GM18861 (cell line): ENCODE measurements around the gene FBXL5.

Source experiments
- ATAC-seq: cut with Tn5 transposase; IDR thresholded peaks from one replicate; pipeline ENCODE4 v1.9.1; 2021; ENCODE audit not compliant: unreplicated experiment

The FBXL5 gene

DNA sequence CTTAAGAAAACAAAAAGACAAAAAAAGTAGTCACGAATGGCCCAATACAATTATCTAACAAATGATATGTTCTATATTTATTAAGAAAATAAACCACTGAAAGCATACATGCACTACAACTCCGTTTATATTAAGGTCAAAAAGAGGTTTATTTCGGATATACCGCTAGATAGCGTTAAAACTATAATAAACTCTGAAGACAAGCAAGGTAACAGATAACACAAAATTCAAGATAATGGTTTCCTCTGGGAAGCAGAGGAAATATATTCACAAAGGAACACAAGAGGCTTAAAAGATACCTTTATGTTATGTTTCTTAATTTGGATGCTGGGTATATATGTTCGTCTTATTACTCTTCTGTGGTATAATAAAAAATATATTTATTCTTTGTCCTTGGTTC is 21.7 kb upstream of the FBXL5 start:
- ATAC-seq = no peak

DNA sequence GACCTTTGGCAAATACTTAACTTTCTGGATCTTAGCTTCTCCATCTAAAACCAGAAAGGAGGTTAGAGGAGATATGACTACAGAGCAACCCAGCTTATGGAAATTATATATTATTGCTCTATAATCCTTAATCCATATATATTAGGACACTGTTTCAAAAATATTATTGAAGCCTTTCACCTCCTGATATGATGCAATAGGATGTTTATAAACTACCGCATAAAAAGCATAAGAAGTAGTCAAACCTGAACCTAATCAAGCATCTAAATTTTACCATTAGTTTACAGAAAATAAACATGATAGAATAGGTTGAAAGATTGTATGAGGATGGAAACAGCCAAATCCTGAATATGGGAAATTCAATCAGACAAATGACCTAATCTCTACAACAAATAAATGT is 20.9 kb upstream of the FBXL5 start:
- no peak for ATAC-seq

DNA sequence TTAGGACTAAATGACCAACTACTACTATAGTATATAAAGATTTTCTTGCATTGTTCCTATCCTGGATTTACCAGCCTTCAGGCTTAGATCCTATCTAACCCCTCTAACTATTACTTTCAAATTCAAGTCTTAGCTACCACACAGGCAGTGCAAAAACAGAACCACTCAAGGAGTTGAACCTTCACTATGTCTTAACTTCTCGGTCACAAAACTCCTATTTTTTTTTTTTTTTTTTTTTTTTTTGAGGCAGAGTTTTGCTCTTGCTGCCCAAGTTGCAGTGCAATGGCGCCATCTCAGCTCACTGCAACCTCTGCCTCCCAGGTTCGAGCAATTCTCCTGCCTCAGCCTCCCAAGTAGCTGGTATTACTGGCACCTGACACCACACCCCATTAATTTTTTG is 20.2 kb upstream of the FBXL5 start:
- ATAC-seq = no peak

DNA sequence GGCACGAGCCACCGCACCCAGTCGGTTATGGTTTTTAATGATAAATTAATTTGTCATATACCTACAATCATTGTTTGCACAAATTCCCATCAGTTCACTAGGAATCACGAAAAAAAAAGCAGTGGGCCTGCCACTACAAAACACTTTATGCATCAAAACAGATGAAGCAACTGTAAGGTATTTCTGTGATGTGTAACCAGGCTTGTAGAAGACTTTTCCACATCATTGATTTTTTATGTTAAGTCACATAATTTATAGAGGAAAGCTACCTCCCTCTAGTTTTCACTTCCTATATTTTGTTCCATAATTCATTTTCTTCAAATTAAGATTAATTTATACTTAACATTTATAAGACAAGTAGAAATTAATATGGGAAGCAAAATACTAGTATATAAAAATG is 19.8 kb upstream of the FBXL5 start:
- ATAC-seq = no peak

DNA sequence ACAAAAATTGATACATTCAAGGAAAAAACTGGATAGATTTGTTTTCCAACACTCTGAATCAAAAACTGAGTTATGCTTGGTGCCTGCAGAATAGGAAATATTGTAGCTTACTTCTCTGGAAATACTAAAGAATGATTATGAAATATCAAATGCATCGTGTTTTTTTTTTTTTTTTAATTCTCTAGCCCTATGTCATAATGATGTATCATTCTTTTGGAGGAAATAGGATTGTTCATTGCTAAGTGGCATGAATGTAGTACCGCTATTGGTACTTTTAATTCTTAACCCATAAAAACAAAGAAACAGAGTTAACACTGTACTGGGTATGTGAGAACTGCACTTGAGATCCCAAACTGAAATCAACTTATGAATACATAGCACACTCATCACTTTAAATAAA is 18.9 kb upstream of the FBXL5 start:
- ATAC-seq = no peak

DNA sequence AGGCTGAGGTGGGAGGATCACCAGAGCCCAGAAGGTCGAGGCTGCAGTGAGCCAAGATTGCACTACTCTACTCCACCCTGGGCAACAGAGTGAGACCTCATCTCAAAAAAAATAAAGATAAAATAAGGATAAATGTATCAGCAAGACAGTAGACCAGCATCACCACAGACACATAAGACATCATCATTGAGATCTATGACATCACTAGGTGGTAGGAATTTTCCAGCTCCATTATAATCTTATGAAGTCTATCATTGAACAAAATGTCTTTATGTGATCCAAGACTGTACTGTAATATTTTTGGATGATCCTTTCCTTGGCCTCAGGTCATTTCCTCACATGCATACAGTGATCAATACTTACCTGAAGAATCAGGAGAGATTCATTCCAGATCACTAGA is 18.2 kb upstream of the FBXL5 start:
- ATAC-seq = no peak

DNA sequence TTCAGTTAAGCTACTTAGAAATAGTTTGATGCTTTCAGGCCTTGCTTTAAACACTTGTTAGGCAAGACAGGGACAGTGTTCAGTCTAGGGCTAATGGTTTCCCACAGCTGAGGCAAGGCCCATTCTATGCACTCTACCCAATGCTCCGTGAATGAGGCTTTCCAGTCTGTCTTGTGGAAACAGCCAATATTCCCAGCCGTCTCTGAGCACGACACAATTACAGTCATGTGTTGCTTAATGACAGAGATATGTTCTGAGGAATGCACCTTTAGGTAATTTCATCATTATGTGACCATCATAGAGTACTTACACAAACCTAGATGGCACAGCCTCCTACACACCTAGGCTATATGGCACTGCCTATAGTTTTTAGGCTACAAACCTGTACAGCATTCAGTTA is 16.9 kb upstream of the FBXL5 start:
- ATAC-seq = no peak

DNA sequence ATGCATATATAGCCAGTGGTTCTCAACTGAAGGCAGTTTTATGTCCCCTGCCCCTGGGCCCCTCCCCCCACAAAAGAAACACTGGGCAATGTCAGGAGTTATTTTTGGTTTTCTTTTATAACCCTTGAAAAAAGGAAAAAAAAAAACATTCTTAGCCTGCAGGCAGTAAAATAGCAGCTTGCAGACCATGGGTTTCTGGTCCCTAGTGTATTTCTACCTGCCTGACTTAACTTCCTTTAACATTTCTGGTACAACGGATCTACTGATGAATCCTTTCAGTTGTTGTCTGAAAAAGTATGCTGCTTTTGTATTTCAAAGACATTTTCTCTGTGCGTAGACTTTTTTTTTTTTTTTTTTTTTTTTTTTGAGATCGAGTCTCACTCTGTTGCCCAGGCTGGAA is 15.4 kb upstream of the FBXL5 start:
- ATAC-seq = no peak

DNA sequence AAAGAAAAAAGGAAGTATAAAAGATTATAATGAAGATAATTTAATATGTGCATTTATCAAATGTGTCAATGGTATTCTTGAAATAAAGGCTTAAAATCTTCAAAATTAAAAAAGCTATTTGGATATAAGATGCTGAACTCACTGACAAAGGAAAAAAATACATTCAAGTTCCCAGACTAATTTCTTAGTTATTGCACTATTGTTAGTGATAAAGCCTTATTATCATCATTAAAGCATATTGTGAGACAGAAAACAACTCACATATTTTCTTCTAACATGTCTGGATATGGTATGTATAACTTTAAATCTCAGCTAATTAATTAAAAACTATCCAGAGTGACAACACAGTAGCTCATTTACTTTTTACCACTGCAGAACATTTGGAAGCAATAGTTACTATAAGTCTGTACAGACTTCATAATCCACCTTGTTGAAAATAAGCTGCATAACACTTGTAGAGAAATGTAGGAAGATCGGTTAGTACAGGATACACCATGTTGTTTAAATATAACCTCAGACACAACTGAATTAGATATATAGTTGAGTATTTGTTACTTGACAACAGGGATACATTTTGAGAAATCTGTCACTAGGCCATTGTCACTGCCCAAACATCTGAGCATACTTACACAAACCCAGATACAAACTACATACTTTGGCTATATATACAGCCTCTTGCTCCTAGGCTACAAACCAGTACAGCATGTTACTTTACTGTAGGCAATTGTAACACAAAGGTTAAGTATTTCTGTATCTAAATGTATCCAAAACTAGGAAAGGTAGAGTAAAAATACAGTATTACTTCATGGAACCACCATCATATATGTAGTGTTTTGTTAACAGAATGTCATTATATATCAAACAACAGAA is 13.6 kb upstream of the FBXL5 start:
- ATAC-seq = no peak

DNA sequence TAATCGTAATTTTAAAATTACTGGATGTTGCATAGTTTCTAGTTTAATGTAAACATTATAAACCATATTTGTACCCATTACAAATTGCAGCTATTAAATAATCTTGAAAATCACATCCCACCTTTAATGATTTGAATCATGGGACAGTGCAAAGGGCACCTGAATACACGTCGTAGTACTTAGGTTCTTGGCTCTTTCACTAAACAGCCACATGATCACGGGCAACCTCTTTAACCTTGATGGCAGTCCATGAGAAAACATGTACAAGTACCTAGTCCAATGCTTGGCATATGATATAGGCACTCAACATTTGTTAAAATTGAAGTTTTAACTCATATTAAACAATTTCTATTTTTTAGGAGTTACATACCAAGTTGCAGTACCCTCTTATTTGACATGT is 11.8 kb upstream of the FBXL5 start:
- ATAC-seq = no peak

DNA sequence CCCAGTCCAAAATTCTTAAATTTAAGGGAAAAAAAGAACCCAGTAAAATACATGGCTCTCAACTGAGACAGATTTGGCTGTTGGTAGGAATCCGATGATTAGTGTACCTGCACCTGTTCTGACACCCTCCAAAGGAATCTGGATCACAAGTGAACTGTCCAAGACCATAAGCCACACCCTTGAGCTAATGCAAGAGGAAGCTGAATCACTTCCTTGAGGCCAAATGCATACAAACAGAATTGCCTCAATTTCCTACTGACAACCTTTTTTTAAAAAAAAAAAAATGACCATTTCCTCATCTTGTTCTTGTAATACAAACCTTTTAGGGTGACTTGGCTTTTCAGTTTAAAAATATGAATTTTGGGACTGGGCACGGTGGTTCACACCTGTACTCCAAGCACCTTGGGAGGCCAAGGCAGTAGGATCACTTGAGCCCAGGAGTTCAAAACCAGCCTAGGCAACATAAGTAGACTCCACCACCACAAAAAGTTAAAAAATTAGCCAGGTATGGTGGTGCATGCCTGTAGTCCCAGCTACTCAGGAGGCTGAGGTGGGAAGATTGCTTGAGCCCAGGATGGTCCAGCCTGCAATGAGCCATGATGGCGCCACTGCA is 10.7 kb upstream of the FBXL5 start:
- ATAC-seq = no peak

DNA sequence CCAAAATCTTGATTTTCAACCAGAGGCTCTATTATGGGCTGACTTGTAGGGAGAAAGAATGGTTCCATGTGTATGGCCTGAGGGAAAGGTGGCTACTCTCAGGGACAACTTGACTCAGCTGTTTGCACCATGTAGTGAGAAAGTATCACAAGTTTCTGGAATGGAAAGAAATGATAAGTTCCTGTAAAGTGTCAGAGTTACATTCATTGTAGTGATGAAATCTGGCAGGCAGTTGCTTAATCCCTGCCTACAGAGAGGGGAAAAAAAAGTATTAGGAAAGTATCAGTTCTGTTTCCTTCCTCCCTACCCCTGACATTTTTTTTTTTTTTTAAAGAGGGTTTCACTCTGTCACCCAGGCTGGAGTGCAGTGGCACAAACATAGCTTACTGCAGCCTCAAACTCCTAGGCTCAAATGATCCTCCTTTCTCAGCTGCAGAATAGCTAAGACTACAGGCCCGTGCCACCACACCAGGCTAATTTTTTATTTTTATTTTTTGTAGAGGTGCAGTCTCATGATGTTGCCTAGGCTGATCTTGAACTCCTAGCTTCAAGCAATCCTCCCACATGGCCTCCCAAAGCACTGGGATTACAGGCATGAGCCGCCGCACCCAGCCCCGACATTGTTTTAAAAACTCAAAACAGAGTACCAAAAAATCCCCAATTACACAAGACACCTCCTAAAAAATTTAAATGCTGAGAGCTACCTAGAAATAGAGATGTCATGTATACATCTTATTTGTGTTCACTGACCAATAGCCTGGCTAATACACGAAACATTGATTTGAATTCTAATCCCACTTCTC is 4.8 kb upstream of the FBXL5 start:
- ATAC-seq = no peak

DNA sequence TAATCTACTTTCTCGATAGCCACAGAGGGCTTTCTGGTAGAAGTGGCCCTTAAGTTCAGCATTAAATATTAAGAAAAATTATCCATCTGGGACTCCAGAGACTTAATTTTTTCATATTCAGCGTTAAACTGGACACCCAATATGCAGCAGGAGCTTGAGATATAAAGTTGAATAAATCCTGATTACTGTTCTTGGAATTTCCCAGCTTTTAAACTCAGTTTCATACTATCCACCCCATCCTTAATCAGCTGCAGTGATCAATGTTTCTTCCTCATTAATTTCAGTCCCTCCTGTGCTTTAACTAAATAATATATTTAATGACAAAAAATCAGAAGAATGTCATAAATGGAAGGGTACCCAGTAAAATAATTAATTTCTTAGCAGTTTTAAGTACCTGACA is 3.6 kb upstream of the FBXL5 start:
- ATAC-seq = no peak

DNA sequence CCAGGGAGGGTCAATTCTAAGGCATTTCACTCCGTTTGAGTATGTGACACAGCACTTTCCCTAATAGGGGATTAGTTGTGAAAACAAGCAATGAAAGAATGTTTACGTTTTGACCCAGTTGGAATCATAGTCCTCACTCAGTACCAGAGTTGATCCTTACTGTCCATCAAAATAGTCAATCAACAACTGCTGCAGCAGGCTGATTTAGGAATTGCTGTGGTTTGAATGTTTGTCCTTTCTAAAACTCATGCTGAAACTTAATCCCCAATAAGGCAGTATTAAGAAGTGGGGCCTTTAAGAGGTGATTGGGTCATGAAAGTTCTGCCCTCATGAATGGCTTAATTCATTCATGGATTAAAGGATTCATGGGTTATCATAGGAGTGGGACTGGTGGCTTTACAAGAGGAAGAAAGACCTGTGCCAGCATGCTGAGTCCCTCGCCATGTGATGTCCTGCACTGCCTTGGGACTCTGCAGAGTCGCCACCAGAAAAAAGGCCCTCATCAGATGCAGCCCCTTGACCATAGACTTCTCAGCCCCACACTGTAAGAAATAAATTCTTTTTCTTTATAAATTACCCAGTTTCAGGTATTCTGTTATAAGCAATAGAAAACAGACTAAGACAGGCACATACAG is 3.1 kb upstream of the FBXL5 start:
- no peak for ATAC-seq

DNA sequence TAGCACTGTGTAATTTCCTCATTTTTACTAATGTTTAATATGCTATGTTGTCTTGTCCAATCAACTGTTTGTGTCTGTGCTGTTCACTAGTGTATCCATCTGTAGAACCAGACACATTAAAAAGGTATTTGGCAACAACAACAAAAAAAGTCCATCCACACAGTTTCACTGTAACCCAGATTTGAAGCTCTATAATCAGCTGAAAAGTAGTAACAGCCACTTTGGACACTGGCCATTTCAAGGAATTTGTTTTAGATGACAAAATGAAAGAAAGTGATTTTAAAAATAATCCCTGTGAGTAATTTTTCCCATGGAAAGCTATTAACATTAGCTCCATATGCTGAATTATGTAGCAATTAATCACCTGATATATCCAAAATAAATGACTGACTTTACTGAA is 2.2 kb upstream of the FBXL5 start:
- ATAC-seq = no peak

DNA sequence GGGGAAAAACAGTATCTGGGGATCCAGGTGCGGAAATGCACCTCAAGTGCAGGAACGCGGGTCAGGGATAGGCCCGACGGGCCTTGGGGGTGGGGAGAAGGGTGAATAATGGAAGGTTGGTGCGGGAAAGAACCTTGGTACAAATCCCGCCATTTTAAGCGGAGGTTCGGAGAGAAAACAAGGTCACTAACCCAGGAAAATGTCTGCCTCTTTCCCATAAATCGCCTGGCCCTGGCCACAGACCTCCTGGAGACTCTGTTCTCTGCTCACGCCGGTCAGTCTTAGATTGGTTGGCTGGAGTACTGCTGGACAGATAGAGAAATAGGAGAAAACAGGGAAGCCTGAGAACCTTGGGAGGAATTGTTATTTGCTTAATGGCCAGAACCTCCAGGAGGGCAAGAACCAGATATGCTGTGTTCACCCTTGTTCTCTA is 897 bp upstream of the FBXL5 start:
- no peak for ATAC-seq

DNA sequence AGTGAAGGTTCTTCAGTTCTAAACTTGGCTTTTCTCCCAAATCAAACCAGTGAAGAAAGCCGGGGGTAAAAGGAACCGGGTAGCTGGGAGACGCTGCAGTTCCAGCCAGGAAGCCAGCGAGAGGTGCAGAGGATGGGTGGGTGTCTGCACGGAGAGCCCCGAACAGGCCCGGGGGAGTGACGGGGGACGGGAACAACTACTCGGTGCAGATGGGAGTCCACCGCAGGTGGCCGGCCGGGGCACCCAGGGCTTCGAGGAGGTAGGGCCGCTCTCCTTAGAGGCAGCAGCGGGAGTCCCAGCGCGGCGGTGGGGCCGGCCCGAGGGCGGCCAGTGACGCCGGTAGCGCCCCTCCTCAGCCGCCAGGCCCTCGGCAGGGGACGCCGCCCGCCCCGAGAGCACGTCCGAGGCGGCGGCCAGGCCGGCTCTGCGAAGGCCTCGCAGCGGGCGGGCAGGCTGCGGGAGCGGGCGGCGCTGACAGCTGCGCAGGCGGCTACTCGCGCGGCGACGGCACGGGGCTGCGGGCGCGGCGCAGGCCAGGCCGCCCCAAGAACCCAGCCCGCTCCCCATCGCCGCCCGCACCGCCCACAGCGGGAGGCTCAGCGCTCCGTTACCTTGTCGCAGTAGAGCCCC is 449 bp downstream of the FBXL5 start:
- peak; percentile 37 for ATAC-seq

DNA sequence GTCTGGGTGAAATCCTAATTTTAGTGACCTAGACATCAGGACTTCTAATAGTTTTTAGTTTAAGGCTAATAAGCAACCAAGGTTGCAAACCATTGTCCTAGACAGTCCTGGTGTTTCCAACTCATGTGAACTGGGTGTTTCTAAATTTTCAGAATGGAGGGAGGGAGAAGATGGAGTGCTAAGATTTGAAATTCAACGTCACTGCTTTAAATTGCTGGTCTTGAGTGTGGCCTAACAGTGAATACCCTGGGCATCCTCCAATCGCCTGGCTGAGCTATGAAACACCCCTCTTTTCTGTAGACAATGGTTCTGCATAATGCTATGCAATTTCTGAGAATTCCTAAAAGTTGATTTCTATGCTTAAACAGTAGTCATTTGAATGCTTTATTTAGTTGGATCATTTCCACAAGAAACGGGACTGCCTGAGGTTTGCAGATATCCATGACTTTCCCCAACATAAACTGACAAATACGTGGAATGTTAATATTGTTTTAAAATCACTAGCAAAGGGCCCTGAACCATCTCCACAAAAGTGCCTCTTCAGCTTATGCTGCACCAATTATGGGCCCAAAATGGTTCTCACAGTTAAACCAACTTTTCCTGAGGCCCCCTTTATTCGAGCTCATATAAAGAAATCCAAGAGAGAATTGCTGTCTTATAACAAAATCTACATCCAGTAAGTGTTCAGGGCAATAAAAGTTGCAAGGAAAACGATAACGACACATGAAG is 1.1 kb downstream of the FBXL5 start:
- peak; percentile 22 for ATAC-seq

DNA sequence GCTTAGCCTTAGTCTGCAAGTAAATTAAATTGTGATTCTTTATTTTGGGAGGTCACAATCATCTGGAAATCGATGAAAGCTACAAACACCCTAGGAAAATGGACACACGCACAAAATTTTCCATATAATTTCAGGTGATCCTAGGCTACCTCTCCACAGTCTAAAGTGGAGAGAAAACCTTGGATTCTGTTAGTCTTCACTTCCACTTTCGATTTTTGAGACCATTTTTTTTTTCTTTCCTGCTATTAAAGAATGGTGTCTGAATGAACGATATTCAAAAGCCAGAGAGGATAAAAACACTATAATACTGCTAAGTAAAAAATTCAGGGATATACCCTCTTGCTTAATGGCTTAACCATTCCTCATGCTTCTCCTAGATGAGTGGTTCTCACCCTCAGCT is 1.7 kb downstream of the FBXL5 start:
- ATAC-seq = no peak

DNA sequence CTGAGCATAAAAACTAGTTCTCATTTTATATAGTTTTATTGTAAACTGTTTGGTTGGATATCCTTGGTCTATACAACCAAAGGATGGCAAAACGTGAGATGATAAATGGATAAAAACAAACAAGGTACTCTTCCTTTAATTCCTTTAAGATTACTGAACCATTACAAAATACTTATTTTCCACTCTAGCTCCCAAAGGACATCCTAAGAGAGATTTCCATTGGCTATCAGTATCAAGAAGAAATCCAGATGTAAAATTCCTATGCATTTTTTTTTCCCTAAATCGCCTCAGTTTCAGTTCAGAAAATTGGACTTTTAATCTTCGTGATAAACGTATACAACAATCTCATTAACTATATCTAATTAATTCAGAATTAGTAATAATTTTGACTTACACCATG is 2.3 kb downstream of the FBXL5 start:
- ATAC-seq = no peak
